Left cardiac atrium (tissue), 4 donors: ENCODE measurements around the gene MAML3. TPM values are rescaled to one million over a fixed set of nuclear protein-coding genes. Genes with fewer than 3 reads are reported as not detected.

ENCODE experiments used
- ATAC-seq, 2 donors: fragments of 200-7000 bp; cut with Tn5 transposase; one replicate each; pipeline ENCODE4 v1.9.1; 2020; ENCODE audit warnings: mild to moderate bottlenecking in 2 of 2, moderate library complexity in 2 of 2
- DNase-seq: peaks from one replicate; pipeline ENCODE4 v3.0.0-alpha.2; 2020
- intact Hi-C, 2 donors: fragments of 100-400 bp; cut with DNase I; formaldehyde crosslinking; loops; one replicate each; pipeline versions ENCODE4 v1.14.1 to v1.15.1; 2022 to 2023
- total RNA-seq, 2 donors: library from RNA; stranded (reverse); fragmentation: NEBNext Ultra II Directional; extraction: Animal tissue kit (Norgen Biotek cat#: 25700); gene quantifications; one replicate each; pipeline ENCODE4 v1.2.1, GENCODE V29; 2021
- donor health status: DM: no; HTN: yes; CAD: no.
- donor health status: DM: no; HTN: yes; CAD: no; lungs with severe emphysema.
- donor health status: DM: yes; HTN: yes; CAD: no.
- donor health status: Dilated cardiomyopathy.

The MAML3 gene
- total RNA-seq, 2 donors from 2014 or later: 2.6 to 3.0 TPM

DNA sequence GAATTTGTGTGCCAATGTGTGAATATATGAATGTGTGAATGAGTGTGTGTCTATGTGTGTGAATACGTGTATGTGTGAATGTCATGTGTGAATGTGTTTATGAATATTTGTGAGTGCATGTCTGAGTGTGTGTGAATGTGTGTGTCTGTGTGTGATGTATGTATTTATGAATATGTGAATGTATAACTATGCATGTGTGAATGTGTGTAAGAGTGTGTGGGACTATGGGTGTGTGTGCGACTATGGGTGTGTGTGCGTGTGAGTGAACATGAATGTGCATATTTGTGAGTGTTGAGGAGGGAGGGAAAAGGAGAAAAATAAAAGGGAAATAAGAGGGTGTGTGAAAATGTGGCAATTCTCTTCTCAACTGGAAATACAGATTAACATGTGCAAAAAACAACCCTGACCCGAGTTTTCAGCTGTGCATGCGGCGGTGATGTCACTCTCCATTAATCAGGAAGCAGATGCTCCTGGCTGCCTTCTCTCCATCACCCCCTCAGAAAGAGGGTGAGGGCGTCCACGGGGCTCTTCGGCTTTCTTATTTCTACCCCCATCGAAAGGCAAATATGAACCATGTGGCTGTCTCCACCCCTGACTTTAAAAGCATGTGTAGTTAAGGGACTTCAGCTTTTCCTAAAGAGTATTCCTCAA, 219.8 kb downstream of the MAML3 start:
- ATAC-seq (no peak), DNase-seq (no peak)
- intact Hi-C loops: no loop called here

GRCh38 chr4:139933541-139933940, 220.4 kb downstream of the MAML3 start:
- no peak for ATAC-seq
- intact Hi-C loops: no loop called here

GRCh38 chr4:139933104-139933503, 220.9 kb downstream of the MAML3 start:
- DNase-seq (no peak), ATAC-seq (no peak)
- intact Hi-C loops: no loop called here

More at GRCh38 chr4:139933541-139933940, 220.4 kb downstream of the MAML3 start:
- no peak for DNase-seq

DNA sequence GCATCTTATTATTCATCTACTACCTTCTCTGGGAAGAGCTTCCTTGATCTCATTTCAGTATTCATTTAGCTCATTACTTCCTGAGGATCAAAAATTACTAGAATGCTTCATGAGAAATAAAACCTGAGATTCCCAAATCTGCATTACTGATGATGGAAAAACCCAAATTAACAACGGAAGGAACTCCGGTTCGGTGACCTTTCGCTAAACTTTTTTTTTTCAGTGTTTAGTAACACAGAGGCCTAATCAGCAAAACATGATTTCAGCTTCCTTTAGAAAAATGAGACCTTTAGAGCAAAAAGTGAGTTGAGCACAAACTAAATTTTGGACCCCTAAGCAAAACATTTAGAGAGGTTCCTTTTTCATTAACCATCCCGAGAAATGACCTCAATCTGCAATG, 229.2 kb downstream of the MAML3 start:
- DNase-seq: no peak
- intact Hi-C loops: no loop called here
- no peak for ATAC-seq

DNA sequence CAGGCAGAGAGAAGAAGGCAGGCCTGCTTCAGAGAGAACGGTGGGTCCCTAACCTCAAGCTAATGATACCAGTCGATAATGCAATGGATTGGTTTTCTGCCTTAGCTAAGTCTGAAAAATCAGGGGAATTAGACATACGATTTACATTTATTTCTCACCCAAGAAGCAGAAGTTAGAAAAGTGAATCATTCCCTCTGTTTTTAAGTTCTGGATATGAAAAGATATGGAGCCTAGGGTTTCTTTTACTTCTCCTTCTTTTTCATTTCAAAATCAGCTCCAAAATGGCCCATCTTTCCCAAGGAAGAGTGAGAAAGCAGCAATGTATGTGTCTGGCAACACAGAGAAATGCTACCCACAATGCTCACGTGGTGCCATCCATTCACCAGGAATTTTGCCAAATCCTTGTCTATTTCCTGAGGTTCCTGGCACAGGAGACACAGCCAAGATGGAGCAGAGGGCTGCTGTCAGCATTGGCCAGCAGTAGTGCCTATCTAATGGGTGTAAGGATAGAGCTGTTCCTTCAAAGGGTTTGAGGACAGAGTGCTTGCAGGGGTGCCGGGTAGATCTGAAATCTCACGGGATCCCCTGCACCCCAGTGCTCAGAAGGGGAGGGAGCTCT, 231.5 kb downstream of the MAML3 start:
- ATAC-seq (peak; percentile 39 to 48), DNase-seq (no peak)
- intact Hi-C loops: no loop called here

GRCh38 chr4:139921429-139922184, 232.4 kb downstream of the MAML3 start:
- peak; percentile 31 to 40 for ATAC-seq
- intact Hi-C loops: no loop called here

DNA sequence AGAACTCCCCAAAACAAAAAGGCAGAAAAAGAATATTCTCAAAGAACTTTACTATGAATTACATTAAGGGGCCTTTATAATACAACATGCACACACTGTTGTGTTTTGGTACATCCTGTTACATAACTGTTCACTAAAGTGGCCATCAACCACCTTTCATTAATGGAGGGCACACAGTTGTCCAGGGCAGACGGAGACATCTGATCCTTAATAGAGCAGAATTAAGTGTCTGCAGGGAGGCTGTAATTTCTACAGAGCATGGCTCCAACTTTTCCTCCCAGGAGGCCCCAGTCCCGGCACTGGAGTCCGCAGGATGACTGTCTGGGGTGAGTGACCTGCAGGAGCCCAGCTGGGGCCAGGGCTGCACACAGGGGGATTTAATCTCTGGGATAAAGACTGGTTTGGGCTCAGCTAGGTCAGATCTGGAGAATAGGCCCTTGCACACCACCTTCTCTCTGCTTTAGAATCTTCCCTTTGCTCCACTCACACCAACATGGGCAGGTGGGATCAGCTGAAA, 233.4 kb downstream of the MAML3 start:
- ATAC-seq (peak in 1 of 2 donors; percentile 10), DNase-seq (no peak)
- intact Hi-C loops: no loop called here

More at GRCh38 chr4:139921429-139922184, 232.4 kb downstream of the MAML3 start:
- DNase-seq: no peak

DNA sequence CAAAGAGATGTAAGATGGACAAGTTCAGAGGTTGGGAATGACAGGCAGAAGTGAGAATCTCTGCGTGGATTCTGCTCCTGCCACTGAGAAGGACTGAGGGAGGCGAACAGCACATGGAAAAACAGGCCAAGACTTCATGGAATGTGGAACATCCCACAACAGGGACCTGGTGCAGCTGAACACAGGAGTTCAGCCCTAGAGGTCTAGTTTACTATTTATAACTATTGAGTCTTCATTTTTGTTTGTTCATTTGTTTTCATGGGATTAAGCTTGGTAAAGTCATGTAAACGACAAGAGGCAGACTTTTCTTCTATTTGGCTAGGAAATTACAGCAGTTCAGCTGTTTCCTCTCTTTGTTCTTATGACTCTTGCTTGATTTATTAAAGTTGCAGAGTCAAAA, 234.5 kb downstream of the MAML3 start:
- ATAC-seq (peak; percentile 83 to 85), DNase-seq (no peak)
- intact Hi-C loops: loop anchor here in 1 of 2 donors (10.0 kb wide), 1 partner anchor 185 kb away; no protein-coding TSS in a partner anchor

DNA sequence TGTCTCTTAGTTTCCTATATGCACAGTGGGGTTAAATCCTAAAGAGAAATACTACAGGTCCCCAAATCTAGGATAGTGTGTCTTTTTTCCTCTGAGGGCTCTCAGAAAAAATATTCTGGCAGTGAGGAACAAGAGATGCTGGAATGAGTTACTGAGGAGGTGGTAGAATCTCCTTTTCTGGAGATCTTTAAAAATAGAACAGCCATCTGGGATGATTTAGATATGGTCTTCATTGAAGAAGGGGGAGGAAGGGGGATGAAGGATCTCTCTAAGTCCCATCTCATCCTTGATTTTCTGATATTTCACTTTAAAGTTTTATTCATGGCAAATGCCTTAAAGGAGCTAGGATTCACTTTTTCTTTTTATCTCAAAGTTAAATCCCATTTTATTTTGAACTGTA, 235.0 kb downstream of the MAML3 start:
- intact Hi-C loops: loop anchor here in 1 of 2 donors (10.0 kb wide), 1 partner anchor 184 kb away; no protein-coding TSS in a partner anchor
- ATAC-seq (peak; percentile 50 to 60), DNase-seq (no peak)

DNA sequence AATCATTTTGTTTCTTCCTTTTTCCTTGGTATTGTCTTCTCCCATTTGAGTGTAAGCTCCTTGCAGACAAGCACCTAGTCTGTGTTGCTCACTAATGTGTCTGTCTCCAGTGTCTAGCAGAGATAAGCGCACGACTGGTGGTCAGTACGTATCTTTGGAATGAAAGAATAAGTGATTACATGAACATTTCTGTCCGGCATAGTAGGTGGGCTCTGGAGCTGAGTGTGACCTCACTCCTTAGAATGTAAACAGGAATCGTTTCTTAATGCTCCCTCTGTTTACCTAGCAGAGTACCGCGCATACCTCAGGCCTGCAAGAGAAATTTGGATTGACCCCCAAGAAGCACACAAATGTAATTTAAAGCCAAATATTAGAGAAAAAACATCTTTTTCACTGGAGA, 235.4 kb downstream of the MAML3 start:
- DNase-seq: no peak
- intact Hi-C loops: loop anchor here in 1 of 2 donors (10.0 kb wide), 1 partner anchor 184 kb away; no protein-coding TSS in a partner anchor
- ATAC-seq: no peak

DNA sequence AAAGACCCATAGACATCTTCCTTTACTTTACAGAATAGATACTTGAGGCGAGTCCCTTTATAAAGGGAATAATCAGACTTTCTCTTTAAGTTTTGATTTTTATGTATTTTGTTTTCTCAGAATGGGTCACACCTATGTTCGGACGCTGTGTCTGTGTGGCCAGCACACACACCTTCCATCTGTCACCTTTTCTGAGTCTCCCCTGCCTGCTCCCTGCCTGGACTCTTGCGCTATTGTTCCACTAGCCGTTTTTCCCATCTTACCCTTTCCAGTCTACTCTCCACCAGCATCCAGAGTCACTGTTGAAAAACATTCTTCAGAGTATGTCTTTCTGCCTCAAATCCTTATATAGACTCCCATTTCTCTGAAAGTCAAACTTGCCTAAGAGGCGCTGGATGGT, 236.1 kb downstream of the MAML3 start:
- no peak for ATAC-seq
- no peak for DNase-seq
- intact Hi-C loops: loop anchor here in 1 of 2 donors (10.0 kb wide), 1 partner anchor 183 kb away; no protein-coding TSS in a partner anchor

GRCh38 chr4:139916041-139916440, 237.9 kb downstream of the MAML3 start:
- intact Hi-C loops: loop anchor here in 1 of 2 donors (10.0 kb wide), 1 partner anchor 181 kb away; no protein-coding TSS in a partner anchor
- ATAC-seq (no peak), DNase-seq (no peak)

- intact Hi-C loops: loop anchor here in 1 of 2 donors (10.0 kb wide), 1 partner anchor 180 kb away; no protein-coding TSS in a partner anchor
- DNase-seq: no peak
- no peak for ATAC-seq
These were observed 238.9 kb downstream of the MAML3 start for GRCh38 chr4:139915037-139915436.

GRCh38 chr4:139913995-139914598, 239.9 kb downstream of the MAML3 start:
- DNase-seq (no peak), ATAC-seq (no peak)
- intact Hi-C loops: loop anchor here in 1 of 2 donors (10.0 kb wide), 1 partner anchor 179 kb away; no protein-coding TSS in a partner anchor

DNA sequence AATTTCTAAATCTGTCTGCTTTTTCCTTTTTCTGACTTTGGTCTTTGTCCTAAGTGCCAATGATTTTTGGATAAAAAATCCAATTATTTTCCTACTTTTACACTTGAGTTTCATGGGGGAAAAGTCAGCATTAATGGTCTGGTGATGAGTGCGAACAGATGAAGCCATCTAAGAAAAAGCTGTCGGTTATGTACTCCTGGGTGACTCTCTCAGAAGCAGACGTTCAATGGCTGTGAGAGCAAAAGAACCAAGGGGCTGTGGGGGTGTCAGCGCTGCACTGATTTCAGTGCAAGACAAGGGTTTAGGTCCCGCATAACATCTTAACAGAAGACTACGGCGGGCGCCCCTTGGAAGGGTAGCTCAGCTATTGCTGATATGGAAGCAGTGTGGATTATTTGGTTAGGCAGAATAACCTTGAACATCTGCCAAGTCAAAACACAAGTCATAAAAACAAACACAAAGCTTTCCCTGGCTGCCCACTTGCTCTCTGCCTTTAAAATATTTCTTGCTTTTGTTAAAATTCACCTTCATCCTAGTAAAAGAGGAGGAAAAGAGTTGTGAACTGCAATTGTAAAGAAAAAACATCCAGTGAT, 240.5 kb downstream of the MAML3 start:
- peak in 1 of 2 donors; percentile 50 for ATAC-seq
- intact Hi-C loops: loop anchor here in 1 of 2 donors (10.0 kb wide), 1 partner anchor 179 kb away; no protein-coding TSS in a partner anchor
- DNase-seq: no peak

DNA sequence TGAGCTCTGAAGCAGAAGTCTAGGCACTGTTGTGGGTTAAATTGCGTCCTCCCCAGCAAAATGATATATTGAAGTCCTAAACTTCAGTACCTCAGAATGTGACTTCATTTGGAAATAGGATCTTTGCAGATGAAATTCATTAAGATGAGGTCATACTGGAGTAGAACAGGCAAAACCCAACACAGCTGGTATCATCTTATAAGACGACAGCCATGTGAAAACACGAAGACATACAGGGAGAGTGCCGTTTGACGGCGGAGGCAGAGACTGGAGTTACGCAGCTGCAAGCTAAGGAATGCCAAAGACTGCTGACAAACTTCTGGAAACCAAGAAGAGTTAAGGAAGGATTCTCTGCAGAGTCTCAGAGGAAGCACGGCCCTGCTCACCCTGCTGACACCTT, 241.5 kb downstream of the MAML3 start:
- ATAC-seq: no peak
- intact Hi-C loops: loop anchor here in 1 of 2 donors (10.0 kb wide), 1 partner anchor 178 kb away; no protein-coding TSS in a partner anchor
- no peak for DNase-seq

- intact Hi-C loops: loop anchor here in 1 of 2 donors (10.0 kb wide), 1 partner anchor 175 kb away; no protein-coding TSS in a partner anchor
- ATAC-seq (no peak), DNase-seq (no peak)
These were observed 243.9 kb downstream of the MAML3 start for GRCh38 chr4:139910106-139910505.

GRCh38 chr4:139908636-139909437, 245.1 kb downstream of the MAML3 start:
- no peak for DNase-seq
- intact Hi-C loops: no loop called here
- ATAC-seq: no peak
